ENCODE measurements around the gene TPRA1. TPM values are rescaled to one million over a fixed set of nuclear protein-coding genes. Genes with fewer than 3 reads are reported as not detected.

TPRA1 gene
- total and polyA plus RNA-seq, 9 of the 15 experiments (the other 6 are each of a cell fraction or from before 2014, with no cell fraction given) = 0.66 to 21.5 (median 11.1) TPM

- TF ChIP-seq FOXM1 (IDR thresholded peaks at IDR 0.05; ENCODE audit: low read depth) (peak; percentile 98), FOXM1 (CRISPR knock-in tag; IDR thresholded peaks at IDR 0.05; ENCODE audit: low read depth) (0 out of 2 replicates have a peak, but pooled peaks have one; percentile 42), ATF7 (IDR thresholded peaks at IDR 0.05) (peak; percentile 41), CHD1 (IDR thresholded peaks at IDR 0.05; ENCODE audit: low read length) (no peak), JUNB (CRISPR knock-in tag; conservative IDR thresholded peaks at IDR 0.05) (no peak), VEZF1 (CRISPR knock-in tag; IDR thresholded peaks at IDR 0.05) (peak; percentile 50), MBD2 (IDR thresholded peaks at IDR 0.05; ENCODE audit: borderline replicate concordance, low read depth) (peak; percentile 82), CHD4 (IDR thresholded peaks at IDR 0.05; ENCODE audit: insufficient read depth, insufficient replicate concordance, low read depth, low read length, poor library complexity, severe bottlenecking) (no peak), PHF20 (IDR thresholded peaks at IDR 0.05; ENCODE audit: partially characterized antibody) (peak; percentile 19), ZFX (CRISPR knock-in tag; IDR thresholded peaks at IDR 0.05) (peak; percentile 62), SP2 (IDR thresholded peaks at IDR 0.05; ENCODE audit: extremely low read depth, low read depth, low read length, poor library complexity, severe bottlenecking) (peak; percentile 44), ZNF77 (CRISPR knock-in tag; IDR thresholded peaks at IDR 0.05) (no peak), FIP1L1 (IDR thresholded peaks at IDR 0.05; ENCODE audit: low read depth, low read length, poor library complexity, severe bottlenecking) (peak; percentile 13), SAFB (IDR thresholded peaks at IDR 0.05; ENCODE audit: borderline replicate concordance, low read depth, low read length) (peak; percentile 71; the same call in 1 of the 2 replicates), RBFOX2 (IDR thresholded peaks at IDR 0.05; ENCODE audit: low read depth, low read length) (peak; percentile 56), EP400 (IDR thresholded peaks at IDR 0.05) (peak; percentile 33; the same call in 1 of the 2 replicates), ATF1 (CRISPR knock-in tag; IDR thresholded peaks at IDR 0.05) (no peak), ATF1 (tag; IDR thresholded peaks at IDR 0.05) (peak; percentile 55), DIDO1 (tag; IDR thresholded peaks at IDR 0.05; ENCODE audit: low read depth) (no peak)
- TF ChIP-seq, protein P1, sequence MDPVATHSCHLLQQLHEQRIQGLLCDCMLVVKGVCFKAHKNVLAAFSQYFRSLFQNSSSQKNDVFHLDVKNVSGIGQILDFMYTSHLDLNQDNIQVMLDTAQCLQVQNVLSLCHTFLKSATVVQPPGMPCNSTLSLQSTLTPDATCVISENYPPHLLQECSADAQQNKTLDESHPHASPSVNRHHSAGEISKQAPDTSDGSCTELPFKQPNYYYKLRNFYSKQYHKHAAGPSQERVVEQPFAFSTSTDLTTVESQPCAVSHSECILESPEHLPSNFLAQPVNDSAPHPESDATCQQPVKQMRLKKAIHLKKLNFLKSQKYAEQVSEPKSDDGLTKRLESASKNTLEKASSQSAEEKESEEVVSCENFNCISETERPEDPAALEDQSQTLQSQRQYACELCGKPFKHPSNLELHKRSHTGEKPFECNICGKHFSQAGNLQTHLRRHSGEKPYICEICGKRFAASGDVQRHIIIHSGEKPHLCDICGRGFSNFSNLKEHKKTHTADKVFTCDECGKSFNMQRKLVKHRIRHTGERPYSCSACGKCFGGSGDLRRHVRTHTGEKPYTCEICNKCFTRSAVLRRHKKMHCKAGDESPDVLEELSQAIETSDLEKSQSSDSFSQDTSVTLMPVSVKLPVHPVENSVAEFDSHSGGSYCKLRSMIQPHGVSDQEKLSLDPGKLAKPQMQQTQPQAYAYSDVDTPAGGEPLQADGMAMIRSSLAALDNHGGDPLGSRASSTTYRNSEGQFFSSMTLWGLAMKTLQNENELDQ (CRISPR knock-in tag; IDR thresholded peaks at IDR 0.05; ENCODE audit: borderline replicate concordance) = no peak
- TF ChIP-seq, protein P2, sequence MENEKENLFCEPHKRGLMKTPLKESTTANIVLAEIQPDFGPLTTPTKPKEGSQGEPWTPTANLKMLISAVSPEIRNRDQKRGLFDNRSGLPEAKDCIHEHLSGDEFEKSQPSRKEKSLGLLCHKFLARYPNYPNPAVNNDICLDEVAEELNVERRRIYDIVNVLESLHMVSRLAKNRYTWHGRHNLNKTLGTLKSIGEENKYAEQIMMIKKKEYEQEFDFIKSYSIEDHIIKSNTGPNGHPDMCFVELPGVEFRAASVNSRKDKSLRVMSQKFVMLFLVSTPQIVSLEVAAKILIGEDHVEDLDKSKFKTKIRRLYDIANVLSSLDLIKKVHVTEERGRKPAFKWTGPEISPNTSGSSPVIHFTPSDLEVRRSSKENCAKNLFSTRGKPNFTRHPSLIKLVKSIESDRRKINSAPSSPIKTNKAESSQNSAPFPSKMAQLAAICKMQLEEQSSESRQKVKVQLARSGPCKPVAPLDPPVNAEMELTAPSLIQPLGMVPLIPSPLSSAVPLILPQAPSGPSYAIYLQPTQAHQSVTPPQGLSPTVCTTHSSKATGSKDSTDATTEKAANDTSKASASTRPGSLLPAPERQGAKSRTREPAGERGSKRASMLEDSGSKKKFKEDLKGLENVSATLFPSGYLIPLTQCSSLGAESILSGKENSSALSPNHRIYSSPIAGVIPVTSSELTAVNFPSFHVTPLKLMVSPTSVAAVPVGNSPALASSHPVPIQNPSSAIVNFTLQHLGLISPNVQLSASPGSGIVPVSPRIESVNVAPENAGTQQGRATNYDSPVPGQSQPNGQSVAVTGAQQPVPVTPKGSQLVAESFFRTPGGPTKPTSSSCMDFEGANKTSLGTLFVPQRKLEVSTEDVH (IDR thresholded peaks at IDR 0.05; ENCODE audit: low read depth, partially characterized antibody) = no peak
Observed at GRCh38 chr3:127590593-127591465, at the start of gene TPRA1 (continued).
